Ishikawa (cell line): ENCODE results near the gene WIF1.

Source experiments
- CEBPB ChIP-seq: IDR thresholded peaks from 2 replicates; pipeline ENCODE4 v1.6.1; 2012
- CREB1 ChIP-seq: IDR thresholded peaks from 2 replicates; pipeline ENCODE4 v1.6.1; 2012; ENCODE audit warnings: low read depth
- EGR1 ChIP-seq: IDR thresholded peaks from 2 replicates; pipeline ENCODE4 v1.6.1; 2012
- EP300 ChIP-seq: IDR thresholded peaks from 2 replicates; pipeline ENCODE4 v1.6.1; 2012; ENCODE audit warnings: borderline replicate concordance
- FOXM1 ChIP-seq: IDR thresholded peaks from 2 replicates; pipeline ENCODE4 v1.6.1; 2012; ENCODE audit warnings: low read depth, borderline replicate concordance
- MAX ChIP-seq: IDR thresholded peaks from 2 replicates; pipeline ENCODE4 v1.6.1; 2012
- NFIC ChIP-seq: IDR thresholded peaks from 2 replicates; pipeline ENCODE4 v1.6.1; 2012
- RAD21 ChIP-seq: IDR thresholded peaks from 2 replicates; pipeline ENCODE4 v1.6.1; 2012; ENCODE audit warnings: low read depth
- REST ChIP-seq: IDR thresholded peaks from 2 replicates; pipeline ENCODE4 v1.6.1; 2012; ENCODE audit warnings: low read depth, mild to moderate bottlenecking
- TAF1 ChIP-seq: IDR thresholded peaks from 2 replicates; pipeline ENCODE4 v1.6.1; 2012; ENCODE audit warnings: low read depth, mild to moderate bottlenecking
- TCF12 ChIP-seq: IDR thresholded peaks from 2 replicates; pipeline ENCODE4 v1.6.1; 2012; ENCODE audit warnings: low read depth
- TEAD4 ChIP-seq: IDR thresholded peaks from 2 replicates; pipeline ENCODE4 v1.6.1; 2012
- USF1 ChIP-seq: IDR thresholded peaks from 2 replicates; pipeline ENCODE4 v1.6.1; 2012
- YY1 ChIP-seq: IDR thresholded peaks from 2 replicates; pipeline ENCODE4 v1.6.1; 2012; ENCODE audit warnings: low read depth
- ZBTB7A ChIP-seq: IDR thresholded peaks from 2 replicates; pipeline ENCODE4 v1.6.1; 2012; ENCODE audit warnings: low read depth

The WIF1 gene

GRCh38 chr12:65055859-65056258 lies 65.2 kb downstream of the WIF1 start:
- no peak for TF ChIP-seq TCF12
- TF ChIP-seq REST = no peak
- no peak for TF ChIP-seq MAX
- TF ChIP-seq USF1 = no peak
- no peak for TF ChIP-seq TAF1

GRCh38 chr12:65051218-65051617 lies 69.9 kb downstream of the WIF1 start:
- TF ChIP-seq TEAD4 (no peak), RAD21 (no peak), ZBTB7A (no peak), TCF12 (no peak), FOXM1 (no peak), NFIC (no peak), REST (no peak), USF1 (no peak), EGR1 (no peak), TAF1 (no peak), EP300 (no peak), MAX (no peak), CEBPB (no peak), YY1 (no peak), CREB1 (no peak)

- no peak for TF ChIP-seq CREB1
- no peak for TF ChIP-seq YY1
- TF ChIP-seq TAF1 = no peak
- TF ChIP-seq REST = no peak
- TF ChIP-seq RAD21 = no peak
- no peak for TF ChIP-seq ZBTB7A
- TF ChIP-seq MAX = no peak
- no peak for TF ChIP-seq EGR1
- no peak for TF ChIP-seq TEAD4
- no peak for TF ChIP-seq FOXM1
- TF ChIP-seq TCF12 = no peak
- TF ChIP-seq NFIC = no peak
- no peak for TF ChIP-seq EP300
- TF ChIP-seq CEBPB = no peak
- no peak for TF ChIP-seq USF1
Observed at GRCh38 chr12:65045269-65045668, 75.8 kb downstream of the WIF1 start.

- TF ChIP-seq TEAD4 (no peak), ZBTB7A (no peak), CREB1 (no peak), FOXM1 (no peak), YY1 (no peak), USF1 (no peak), REST (no peak)
Observed at GRCh38 chr12:65039301-65039700, 81.8 kb downstream of the WIF1 start.
